Karpas-422 (cell line): ENCODE measurements around the gene GLS. TPM values are rescaled to one million over a fixed set of nuclear protein-coding genes. Genes with fewer than 3 reads are reported as not detected.

Source experiments
- DNase-seq: peaks from one replicate; pipeline ENCODE4 v3.0.0-alpha.2; 2015
- H2AFZ ChIP-seq: fragments of 200-600 bp; sonication (generic); 2 replicates; pipeline ENCODE4 v1.6.1; 2014; ENCODE audit warnings: antibody characterized with exemption, low read length, mixed read lengths
- H3K27ac ChIP-seq: fragments of 200-600 bp; sonication (generic); 2 replicates; pipeline ENCODE4 v1.5.1; 2014; ENCODE audit warnings: mild to moderate bottlenecking, low read length, moderate library complexity
- H3K27me3 ChIP-seq: fragments of 200-600 bp; sonication (generic); 2 replicates; pipeline ENCODE4 v1.6.1; 2014; ENCODE audit warnings: low read length, mixed read lengths
- H3K36me3 ChIP-seq: fragments of 200-600 bp; sonication (generic); 2 replicates; pipeline ENCODE4 v1.6.1; 2014; ENCODE audit warnings: low read length, mixed read lengths; ENCODE audit not compliant: insufficient read depth
- H3K4me1 ChIP-seq: fragments of 200-600 bp; sonication (generic); 2 replicates; pipeline ENCODE4 v1.6.1; 2014; ENCODE audit warnings: mild to moderate bottlenecking, low read length, mixed read lengths
- H3K4me2 ChIP-seq: fragments of 200-600 bp; sonication (generic); 2 replicates; pipeline ENCODE4 v1.6.1; 2014; ENCODE audit warnings: low read length, low read depth, mild to moderate bottlenecking; ENCODE audit not compliant: poor library complexity, severe bottlenecking
- H3K4me3 ChIP-seq: fragments of 200-600 bp; sonication (generic); 2 replicates; pipeline ENCODE4 v1.5.1; 2014; ENCODE audit warnings: mild to moderate bottlenecking, antibody characterized with exemption, low read length, mixed read lengths
- H3K79me2 ChIP-seq: fragments of 200-600 bp; sonication (generic); 2 replicates; pipeline ENCODE4 v1.6.1; 2014; ENCODE audit warnings: mild to moderate bottlenecking, low read length, mixed read lengths
- H3K9ac ChIP-seq: fragments of 200-600 bp; sonication (generic); 2 replicates; pipeline ENCODE4 v1.6.0; 2014; ENCODE audit warnings: low read length
- H3K9me2 ChIP-seq: fragments of 200-600 bp; sonication (generic), shearing (Covaris generic); replicated peaks from 2 replicates; pipeline ENCODE4 v1.6.0; 2014; ENCODE audit warnings: mild to moderate bottlenecking, low read length, moderate library complexity; ENCODE audit not compliant: insufficient read depth
- H3K9me3 ChIP-seq: fragments of 300-700, 200-600 bp; sonication (generic); 2 replicates; pipeline ENCODE4 v1.6.1; 2014; ENCODE audit warnings: low read length, mixed read lengths
- H4K20me1 ChIP-seq: fragments of 200-600 bp; sonication (generic); 2 replicates; pipeline ENCODE4 v1.6.1; 2014; ENCODE audit warnings: mild to moderate bottlenecking, antibody characterized with exemption, low read length, low read depth; ENCODE audit not compliant: insufficient read depth
- total RNA-seq: library from RNA; depleted of rRNA; stranded (reverse); fragments of >200 nt; shearing (Covaris generic); gene quantifications from 2 replicates; pipeline ENCODE4 v1.2.3, GENCODE V29; 2014; ENCODE audit warnings: low replicate concordance

GLS gene
- total RNA-seq, 1 experiment from 2014 or later: 283 TPM

DNA sequence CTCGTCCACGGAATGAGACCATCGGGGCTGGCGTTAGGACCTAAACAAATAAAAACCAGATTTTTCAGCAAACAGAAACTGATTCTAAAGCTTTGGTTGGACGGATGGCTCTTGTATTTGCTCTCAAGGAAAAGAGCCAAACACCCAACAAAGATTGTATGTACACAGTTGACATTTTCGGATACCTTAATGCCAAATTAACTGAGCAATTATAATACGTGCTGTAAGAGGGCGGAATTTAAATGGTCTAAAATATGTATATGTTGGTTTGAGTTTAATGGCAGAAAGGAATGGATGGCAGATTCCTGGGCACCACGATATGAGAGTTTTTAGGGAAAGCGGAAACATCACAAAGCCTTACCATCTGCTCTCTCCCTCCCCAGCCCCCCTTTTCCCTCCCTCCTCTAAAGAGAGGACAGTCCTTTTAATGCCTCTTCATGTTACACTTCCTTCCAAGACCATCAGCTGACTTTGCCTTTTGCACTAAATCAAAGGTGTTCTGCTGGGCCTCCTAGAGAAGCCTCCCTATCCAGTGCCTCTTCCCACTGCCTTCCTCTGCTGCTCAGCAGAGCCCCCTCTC is 100.1 kb downstream of the GLS start:
- Histone ChIP-seq H3K4me3 (no peak overlapping the region), H3K9me2 (no peaks in the 10 kb centered on the region), H3K4me2 (no peak overlapping the region), H3K9ac (no peak overlapping the region), H3K9me3 (no peaks in the 10 kb centered on the region), H2AFZ (no peak overlapping the region), H4K20me1 (no peaks in the 10 kb centered on the region), H3K27me3 (no peaks in the 10 kb centered on the region), H3K4me1 (no peaks in the 10 kb centered on the region), H3K79me2 (no peaks in the 10 kb centered on the region), H3K27ac (no peak overlapping the region), H3K36me3 (peaks cover 50% of the 10 kb centered on the region; the same call in 1 of the 2 replicates)
- no peak for DNase-seq

DNA sequence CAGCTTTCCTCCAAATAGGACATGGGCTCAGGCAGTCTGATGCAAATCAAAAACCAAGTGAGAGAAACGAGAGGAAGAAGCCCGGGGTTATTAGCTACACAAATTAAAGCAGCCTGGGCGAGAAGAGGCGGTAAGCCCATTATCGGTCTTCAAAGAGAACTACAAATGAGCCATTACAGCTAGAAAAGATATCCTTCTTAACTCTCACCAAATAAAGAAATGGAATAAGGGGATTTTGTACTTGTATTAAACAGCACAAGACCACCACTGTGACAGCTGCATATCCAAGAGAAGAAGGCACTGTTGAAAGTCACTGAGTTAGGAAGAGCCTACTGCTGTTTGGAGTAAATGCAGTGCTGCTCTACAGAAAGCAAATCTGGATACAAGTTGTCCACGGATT is 100.7 kb downstream of the GLS start:
- no peaks in the 10 kb centered on the region for H3K4me1 ChIP-seq
- no peak overlapping the region for H3K27ac ChIP-seq
- H3K4me3 ChIP-seq: no peak overlapping the region

GRCh38 chr2:190981733-190982132 is 101.1 kb downstream of the GLS start:
- no peaks in the 10 kb centered on the region for H3K9me3 ChIP-seq
- H3K36me3 ChIP-seq: peaks cover 49% of the 10 kb centered on the region; the same call in 1 of the 2 replicates
- no peaks in the 10 kb centered on the region for H3K4me1 ChIP-seq
- H2AFZ ChIP-seq: no peak overlapping the region
- H3K27me3 ChIP-seq: no peaks in the 10 kb centered on the region
- no peak overlapping the region for H3K27ac ChIP-seq
- H3K79me2 ChIP-seq: no peaks in the 10 kb centered on the region
- no peaks in the 10 kb centered on the region for H3K9me2 ChIP-seq
- DNase-seq: no peak
- no peak overlapping the region for H3K4me3 ChIP-seq
- H3K4me2 ChIP-seq: no peak overlapping the region
- H3K9ac ChIP-seq: no peak overlapping the region
- H4K20me1 ChIP-seq: no peaks in the 10 kb centered on the region

More for the DNA sequence above, 100.7 kb downstream of the GLS start:
- Histone ChIP-seq H3K4me2 (no peak overlapping the region), H2AFZ (no peak overlapping the region), H3K27me3 (no peaks in the 10 kb centered on the region), H3K36me3 (peaks cover 49% of the 10 kb centered on the region; the same call in 1 of the 2 replicates), H4K20me1 (no peaks in the 10 kb centered on the region), H3K9me2 (no peaks in the 10 kb centered on the region), H3K79me2 (no peaks in the 10 kb centered on the region), H3K9ac (no peak overlapping the region), H3K9me3 (no peaks in the 10 kb centered on the region)
- no peak for DNase-seq

GRCh38 chr2:190982262-190983034 is 101.8 kb downstream of the GLS start:
- no peak overlapping the region for H3K9ac ChIP-seq
- H3K27me3 ChIP-seq: no peaks in the 10 kb centered on the region
- H3K4me1 ChIP-seq: no peaks in the 10 kb centered on the region
- H3K79me2 ChIP-seq: no peaks in the 10 kb centered on the region
- no peak overlapping the region for H3K4me2 ChIP-seq
- H3K36me3 ChIP-seq: peaks cover 49% of the 10 kb centered on the region; the same call in 1 of the 2 replicates
- H4K20me1 ChIP-seq: no peaks in the 10 kb centered on the region
- H3K9me2 ChIP-seq: no peaks in the 10 kb centered on the region
- H3K27ac ChIP-seq: no peak overlapping the region
- no peak overlapping the region for H2AFZ ChIP-seq
- DNase-seq: no peak
- no peak overlapping the region for H3K4me3 ChIP-seq
- H3K9me3 ChIP-seq: no peaks in the 10 kb centered on the region

DNA sequence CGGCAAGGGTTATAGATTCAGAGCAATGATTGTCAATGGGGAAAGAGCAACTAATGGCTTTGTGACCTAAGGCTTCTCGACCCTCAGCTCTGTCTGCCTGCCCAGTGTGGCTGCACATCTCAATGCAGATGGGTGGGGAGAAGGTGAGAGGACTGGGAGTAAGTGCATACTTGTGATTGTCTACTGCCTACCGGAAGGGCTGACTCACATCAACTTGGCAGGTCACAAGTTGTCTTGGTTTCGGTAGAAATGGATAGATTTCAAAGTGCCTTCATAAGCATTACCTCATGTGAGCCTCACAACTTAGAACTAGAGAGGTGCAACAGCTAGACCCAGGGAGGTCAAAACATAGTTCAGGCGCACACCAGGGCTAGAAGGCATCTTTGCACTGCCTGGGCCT is 104.0 kb downstream of the GLS start:
- Histone ChIP-seq H4K20me1 (no peaks in the 10 kb centered on the region), H3K79me2 (no peaks in the 10 kb centered on the region), H3K4me3 (no peak overlapping the region), H3K36me3 (peaks cover 39% of the 10 kb centered on the region; the same call in 1 of the 2 replicates), H3K9ac (no peak overlapping the region), H3K27ac (no peak overlapping the region), H3K27me3 (no peaks in the 10 kb centered on the region), H3K9me3 (no peaks in the 10 kb centered on the region), H3K9me2 (no peaks in the 10 kb centered on the region), H3K4me2 (no peak overlapping the region), H3K4me1 (no peaks in the 10 kb centered on the region), H2AFZ (no peak overlapping the region)
- DNase-seq: no peak

DNA sequence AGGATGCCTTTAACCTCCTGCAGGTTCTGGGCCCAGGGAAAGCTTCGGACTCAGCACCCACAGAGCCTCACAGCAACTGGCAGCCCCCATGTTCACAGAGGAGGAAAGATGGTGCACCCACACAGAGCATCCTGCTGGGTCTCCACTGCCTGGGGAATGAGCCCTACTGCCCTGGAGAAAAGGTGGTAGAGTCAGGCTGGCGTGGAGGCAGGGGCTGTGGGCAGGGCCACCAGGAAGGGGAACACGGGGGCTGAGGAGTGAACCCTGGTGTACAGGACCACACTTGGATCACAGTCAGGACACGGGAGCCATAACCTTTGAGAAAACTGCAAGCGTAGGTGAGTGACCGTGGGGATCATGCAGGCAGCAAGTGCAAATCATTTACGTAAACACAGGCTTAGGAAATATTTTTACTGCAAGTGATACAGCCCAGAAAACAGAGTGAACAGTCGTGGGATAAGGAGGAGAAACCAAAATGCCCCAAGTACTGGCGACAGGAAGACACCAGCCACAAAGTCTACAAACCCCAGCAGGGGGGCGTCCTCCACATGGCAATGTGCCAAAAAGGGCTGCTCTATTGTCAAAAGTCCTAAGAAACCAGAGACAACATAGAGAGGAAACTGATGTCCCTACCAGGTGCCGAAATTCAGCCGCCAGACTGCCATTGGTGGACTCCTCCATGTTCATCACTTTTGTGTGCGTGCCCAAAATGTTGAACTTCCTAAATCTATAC is 105.8 kb downstream of the GLS start:
- H3K27ac ChIP-seq: no peak overlapping the region
- no peaks in the 10 kb centered on the region for H4K20me1 ChIP-seq
- no peak overlapping the region for H2AFZ ChIP-seq
- H3K4me2 ChIP-seq: no peak overlapping the region
- no peaks in the 10 kb centered on the region for H3K9me2 ChIP-seq
- no peak for DNase-seq
- no peak overlapping the region for H3K4me3 ChIP-seq
- H3K9ac ChIP-seq: no peak overlapping the region
- no peaks in the 10 kb centered on the region for H3K27me3 ChIP-seq
- H3K79me2 ChIP-seq: no peaks in the 10 kb centered on the region
- H3K36me3 ChIP-seq: peaks cover 34% of the 10 kb centered on the region; the same call in 1 of the 2 replicates
- no peaks in the 10 kb centered on the region for H3K9me3 ChIP-seq
- H3K4me1 ChIP-seq: no peaks in the 10 kb centered on the region

- Histone ChIP-seq H3K9me2 (no peaks in the 10 kb centered on the region), H3K27ac (no peak overlapping the region), H3K36me3 (peaks cover 30% of the 10 kb centered on the region; the same call in 1 of the 2 replicates), H3K27me3 (no peaks in the 10 kb centered on the region), H4K20me1 (no peaks in the 10 kb centered on the region), H3K4me1 (no peaks in the 10 kb centered on the region), H3K9me3 (no peaks in the 10 kb centered on the region), H3K79me2 (no peaks in the 10 kb centered on the region), H3K4me3 (no peak overlapping the region), H2AFZ (no peak overlapping the region), H3K9ac (no peak overlapping the region), H3K4me2 (no peak overlapping the region)
- DNase-seq: no peak
These were observed 106.5 kb downstream of the GLS start for GRCh38 chr2:190987116-190987515.

DNA sequence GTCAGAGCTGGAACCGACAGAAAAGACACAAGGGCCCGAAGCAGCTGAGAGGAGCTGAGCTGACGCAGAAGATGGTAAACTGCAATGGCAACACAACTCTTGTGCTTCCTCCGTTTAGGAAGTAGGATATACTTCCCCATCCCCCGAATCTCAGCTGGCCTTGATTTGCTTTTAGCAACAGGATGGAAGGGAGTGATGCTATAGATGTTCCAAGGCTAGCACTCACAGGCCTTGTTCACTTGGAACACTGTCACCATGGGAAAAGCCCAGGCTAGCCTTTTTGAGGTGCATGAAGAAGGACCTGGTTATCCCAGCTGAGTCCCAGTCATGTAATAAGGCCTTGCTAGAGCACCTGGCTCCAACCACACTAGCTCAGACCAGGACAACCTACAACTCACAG is 107.3 kb downstream of the GLS start:
- H3K9ac ChIP-seq: no peak overlapping the region
- no peaks in the 10 kb centered on the region for H3K79me2 ChIP-seq
- peaks cover 24% of the 10 kb centered on the region; the same call in 1 of the 2 replicates for H3K36me3 ChIP-seq
- no peaks in the 10 kb centered on the region for H3K27me3 ChIP-seq
- no peak overlapping the region for H3K27ac ChIP-seq
- H3K4me1 ChIP-seq: no peaks in the 10 kb centered on the region
- no peaks in the 10 kb centered on the region for H3K9me3 ChIP-seq
- no peak overlapping the region for H3K4me2 ChIP-seq
- H4K20me1 ChIP-seq: no peaks in the 10 kb centered on the region
- DNase-seq: no peak
- H2AFZ ChIP-seq: no peak overlapping the region
- H3K9me2 ChIP-seq: no peaks in the 10 kb centered on the region
- H3K4me3 ChIP-seq: no peak overlapping the region
